ENCODE measurements around the gene NFKBIE.

The NFKBIE gene

DNA sequence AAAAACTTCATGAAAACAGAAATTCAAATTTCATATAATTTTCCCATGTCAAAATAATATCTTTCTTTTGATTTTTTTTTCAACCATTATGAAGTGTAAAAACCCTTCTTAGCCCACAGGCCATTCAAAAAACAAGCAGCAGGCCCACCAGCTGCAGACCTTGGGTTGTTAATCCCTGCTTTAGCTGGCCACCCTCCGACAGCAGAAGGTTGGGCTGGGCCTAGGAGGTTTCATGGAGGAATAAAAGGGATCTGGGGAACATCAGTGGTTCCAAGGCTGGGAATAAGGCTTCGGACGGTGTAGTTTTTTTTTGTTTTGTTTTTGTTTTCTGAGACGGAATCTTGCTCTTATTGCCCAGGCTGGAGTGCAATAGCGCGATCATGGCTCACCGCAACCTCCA, 22.0 kb downstream of the NFKBIE start:
- TF ChIP-seq, protein P1, sequence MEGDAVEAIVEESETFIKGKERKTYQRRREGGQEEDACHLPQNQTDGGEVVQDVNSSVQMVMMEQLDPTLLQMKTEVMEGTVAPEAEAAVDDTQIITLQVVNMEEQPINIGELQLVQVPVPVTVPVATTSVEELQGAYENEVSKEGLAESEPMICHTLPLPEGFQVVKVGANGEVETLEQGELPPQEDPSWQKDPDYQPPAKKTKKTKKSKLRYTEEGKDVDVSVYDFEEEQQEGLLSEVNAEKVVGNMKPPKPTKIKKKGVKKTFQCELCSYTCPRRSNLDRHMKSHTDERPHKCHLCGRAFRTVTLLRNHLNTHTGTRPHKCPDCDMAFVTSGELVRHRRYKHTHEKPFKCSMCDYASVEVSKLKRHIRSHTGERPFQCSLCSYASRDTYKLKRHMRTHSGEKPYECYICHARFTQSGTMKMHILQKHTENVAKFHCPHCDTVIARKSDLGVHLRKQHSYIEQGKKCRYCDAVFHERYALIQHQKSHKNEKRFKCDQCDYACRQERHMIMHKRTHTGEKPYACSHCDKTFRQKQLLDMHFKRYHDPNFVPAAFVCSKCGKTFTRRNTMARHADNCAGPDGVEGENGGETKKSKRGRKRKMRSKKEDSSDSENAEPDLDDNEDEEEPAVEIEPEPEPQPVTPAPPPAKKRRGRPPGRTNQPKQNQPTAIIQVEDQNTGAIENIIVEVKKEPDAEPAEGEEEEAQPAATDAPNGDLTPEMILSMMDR (IDR thresholded peaks at IDR 0.05), result no peak
- peaks cover 26% of the 10 kb centered on the region for H3K27me3 Mint-ChIP-seq (ENCODE audit: low read depth, poor library complexity)
- peaks cover 19% of the 10 kb centered on the region for H3K4me1 Mint-ChIP-seq
- peaks cover 2% of the 10 kb centered on the region for H3K36me3 Mint-ChIP-seq (ENCODE audit: low read depth)
- H3K4me3 Mint-ChIP-seq, result no peak overlapping the region
- no peaks in the 10 kb centered on the region for H3K9me3 Mint-ChIP-seq
- DNase-seq, result no peak
- no peak overlapping the region for H3K27ac Mint-ChIP-seq

DNA sequence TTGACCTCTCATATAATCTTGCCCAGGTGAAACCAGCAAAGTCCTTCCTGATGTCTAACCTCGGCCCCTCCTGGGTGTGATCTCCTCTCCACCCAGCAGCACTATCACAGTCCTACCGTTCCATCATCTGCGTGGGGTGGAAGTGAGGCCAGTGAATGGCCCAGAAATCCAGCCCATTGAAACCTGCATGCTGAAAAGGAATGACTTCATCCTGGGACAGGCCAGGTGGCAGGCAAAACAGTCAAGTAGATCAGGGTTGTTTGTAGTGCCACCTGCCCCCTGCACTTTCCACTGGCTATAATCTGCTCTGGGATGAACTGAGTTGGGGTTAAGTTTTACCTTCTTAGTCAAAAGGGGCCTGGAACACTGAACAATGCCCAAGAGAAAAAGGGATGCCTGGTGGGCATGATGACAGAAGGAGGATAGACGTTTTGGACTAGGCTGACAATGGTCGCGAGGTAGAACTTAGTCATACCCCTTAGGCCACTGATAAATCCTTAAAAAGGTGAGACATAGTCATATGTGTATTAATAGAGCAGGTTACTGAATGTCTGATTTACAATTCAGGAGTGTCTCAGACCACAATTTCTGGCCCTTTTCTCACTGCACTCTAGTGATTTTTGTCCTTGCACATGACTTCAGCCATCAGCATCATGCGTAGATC, 26.5 kb downstream of the NFKBIE start:
- Mint-ChIP-seq H3K4me1 (peaks cover 44% of the 10 kb centered on the region), H3K27ac (no peak overlapping the region), H3K9me3 (no peaks in the 10 kb centered on the region), H3K36me3 (ENCODE audit: low read depth) (no peaks in the 10 kb centered on the region), H3K4me3 (peak overlapping the region; percentile 69), H3K27me3 (ENCODE audit: low read depth, poor library complexity) (peaks cover 29% of the 10 kb centered on the region)
- DNase-seq, result no peak
- TF ChIP-seq, protein P1 (IDR thresholded peaks at IDR 0.05), result no peak

- Mint-ChIP-seq H3K4me1 (peaks cover 52% of the 10 kb centered on the region), H3K36me3 (ENCODE audit: low read depth) (no peaks in the 10 kb centered on the region), H3K9me3 (no peaks in the 10 kb centered on the region), H3K4me3 (peak overlapping the region; percentile 69), H3K27me3 (ENCODE audit: low read depth, poor library complexity) (peaks cover 27% of the 10 kb centered on the region), H3K27ac (no peak overlapping the region)
- DNase-seq, result peak; percentile 87
- TF ChIP-seq, protein P1 (IDR thresholded peaks at IDR 0.05), result peak; percentile 94
These were observed 27.4 kb downstream of the NFKBIE start for GRCh38 chr6:44237813-44238433.

GRCh38 chr6:44237021-44237812, 28.1 kb downstream of the NFKBIE start:
- TF ChIP-seq, protein P1 (IDR thresholded peaks at IDR 0.05), result no peak
- H3K27me3 Mint-ChIP-seq (ENCODE audit: low read depth, poor library complexity), result peaks cover 27% of the 10 kb centered on the region
- H3K36me3 Mint-ChIP-seq (ENCODE audit: low read depth), result peaks cover 2% of the 10 kb centered on the region
- no peak overlapping the region for H3K27ac Mint-ChIP-seq
- H3K9me3 Mint-ChIP-seq, result no peaks in the 10 kb centered on the region
- peak overlapping the region; percentile 69 for H3K4me3 Mint-ChIP-seq
- peaks cover 54% of the 10 kb centered on the region for H3K4me1 Mint-ChIP-seq
- DNase-seq, result peak; percentile 59

DNA sequence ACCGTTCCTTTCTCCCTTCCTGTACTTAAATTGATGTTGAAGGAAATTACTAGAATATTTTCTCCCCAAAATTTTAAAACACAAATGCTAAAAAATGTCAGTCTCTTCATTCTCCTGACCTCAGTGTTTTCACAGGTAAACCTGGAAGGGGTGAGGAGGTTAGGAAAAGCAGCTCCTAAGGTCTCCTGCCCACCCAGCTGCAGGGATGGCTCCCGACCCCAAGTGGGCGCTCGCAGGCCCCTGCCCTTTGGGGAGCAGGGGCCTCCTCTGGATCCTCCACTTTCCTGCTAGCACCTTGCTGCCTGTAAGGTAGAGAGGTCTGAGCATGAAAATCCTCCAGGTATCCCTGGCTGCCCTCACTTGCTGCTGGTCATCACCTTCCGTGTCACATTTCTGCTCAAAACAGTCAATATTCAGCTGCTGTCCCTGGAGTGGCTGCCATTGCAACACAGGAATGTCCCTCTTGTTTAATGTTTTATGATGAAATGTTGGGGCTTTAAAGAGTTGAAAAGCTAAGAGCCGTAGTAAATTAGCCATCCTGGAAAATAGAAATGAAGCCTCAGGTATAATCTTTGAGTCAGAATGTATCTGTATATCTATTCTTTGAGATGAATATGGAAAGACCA, 29.3 kb downstream of the NFKBIE start:
- Mint-ChIP-seq H3K27me3 (ENCODE audit: low read depth, poor library complexity) (peaks cover 27% of the 10 kb centered on the region), H3K4me1 (peaks cover 60% of the 10 kb centered on the region), H3K9me3 (no peaks in the 10 kb centered on the region), H3K27ac (no peak overlapping the region), H3K4me3 (no peak overlapping the region), H3K36me3 (ENCODE audit: low read depth) (peaks cover 10% of the 10 kb centered on the region)
- DNase-seq, result no peak
- TF ChIP-seq, protein P1 (IDR thresholded peaks at IDR 0.05), result no peak

Measured in nephron progenitor cell (in vitro differentiated cells).